Stomach (tissue), 4 donors: Measurements from ENCODE around the gene INSRR.

Experiments
- EP300 ChIP-seq: sonication (generic); formaldehyde crosslinking; IDR thresholded peaks from one replicate; pipeline ENCODE4 v1.6.1; 2017; ENCODE audit warnings: antibody characterized with exemption
- TF ChIP-seq, protein P1 (sequence below), 7 experiments: fragments of 450-650 bp in 4 of 7; fragments of 200-600 bp in 3 of 7; sonication (generic) in 3 of 7; IDR thresholded peaks; one replicate each; pipeline ENCODE4 v1.5.1; 2016 to 2019; ENCODE audit warnings: antibody characterized with exemption in 7 of 7, control low read depth in 2 of 7, mild to moderate bottlenecking in 1 of 7

DNA sequence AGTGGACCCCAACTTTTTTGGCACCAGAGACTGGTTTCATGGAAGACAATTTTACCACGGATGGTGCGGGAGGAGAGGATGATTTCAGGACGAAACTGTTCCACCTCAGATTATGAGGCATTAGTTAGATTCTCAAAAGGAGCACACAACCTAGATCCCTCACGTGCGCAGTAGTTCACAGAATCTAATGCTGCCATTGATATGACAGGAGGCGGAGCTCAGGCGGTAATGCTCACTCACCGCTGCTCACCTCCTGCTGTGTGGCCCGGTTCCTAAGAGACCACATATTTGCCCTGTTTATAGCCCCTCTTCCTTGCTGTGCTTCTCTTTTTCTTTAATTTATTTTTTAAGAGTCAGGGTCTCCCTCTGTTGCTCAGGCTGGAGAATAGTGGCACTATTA, 6.3 kb upstream of the INSRR start:
- TF ChIP-seq, protein P1, sequence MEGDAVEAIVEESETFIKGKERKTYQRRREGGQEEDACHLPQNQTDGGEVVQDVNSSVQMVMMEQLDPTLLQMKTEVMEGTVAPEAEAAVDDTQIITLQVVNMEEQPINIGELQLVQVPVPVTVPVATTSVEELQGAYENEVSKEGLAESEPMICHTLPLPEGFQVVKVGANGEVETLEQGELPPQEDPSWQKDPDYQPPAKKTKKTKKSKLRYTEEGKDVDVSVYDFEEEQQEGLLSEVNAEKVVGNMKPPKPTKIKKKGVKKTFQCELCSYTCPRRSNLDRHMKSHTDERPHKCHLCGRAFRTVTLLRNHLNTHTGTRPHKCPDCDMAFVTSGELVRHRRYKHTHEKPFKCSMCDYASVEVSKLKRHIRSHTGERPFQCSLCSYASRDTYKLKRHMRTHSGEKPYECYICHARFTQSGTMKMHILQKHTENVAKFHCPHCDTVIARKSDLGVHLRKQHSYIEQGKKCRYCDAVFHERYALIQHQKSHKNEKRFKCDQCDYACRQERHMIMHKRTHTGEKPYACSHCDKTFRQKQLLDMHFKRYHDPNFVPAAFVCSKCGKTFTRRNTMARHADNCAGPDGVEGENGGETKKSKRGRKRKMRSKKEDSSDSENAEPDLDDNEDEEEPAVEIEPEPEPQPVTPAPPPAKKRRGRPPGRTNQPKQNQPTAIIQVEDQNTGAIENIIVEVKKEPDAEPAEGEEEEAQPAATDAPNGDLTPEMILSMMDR (IDR thresholded peaks at IDR 0.05), result no peak
- no peak for TF ChIP-seq EP300
